Central memory CD4-positive, alpha-beta T cell (primary cell): ENCODE measurements around the gene TUB.
A peak's percentile ranks its signal among the peaks of the same experiment; 100 is the strongest.

Experiments
- DNase-seq: peaks from one replicate; pipeline ENCODE4 v3.0.0; 2022
- total RNA-seq, 3 experiments: gene quantifications; one replicate each; lab custom pipeline; 2026; lab: John Stamatoyannopoulos, UW

The TUB gene, protein sequence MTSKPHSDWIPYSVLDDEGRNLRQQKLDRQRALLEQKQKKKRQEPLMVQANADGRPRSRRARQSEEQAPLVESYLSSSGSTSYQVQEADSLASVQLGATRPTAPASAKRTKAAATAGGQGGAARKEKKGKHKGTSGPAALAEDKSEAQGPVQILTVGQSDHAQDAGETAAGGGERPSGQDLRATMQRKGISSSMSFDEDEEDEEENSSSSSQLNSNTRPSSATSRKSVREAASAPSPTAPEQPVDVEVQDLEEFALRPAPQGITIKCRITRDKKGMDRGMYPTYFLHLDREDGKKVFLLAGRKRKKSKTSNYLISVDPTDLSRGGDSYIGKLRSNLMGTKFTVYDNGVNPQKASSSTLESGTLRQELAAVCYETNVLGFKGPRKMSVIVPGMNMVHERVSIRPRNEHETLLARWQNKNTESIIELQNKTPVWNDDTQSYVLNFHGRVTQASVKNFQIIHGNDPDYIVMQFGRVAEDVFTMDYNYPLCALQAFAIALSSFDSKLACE
- total RNA-seq, result 0.49 to 3.1 (median 0.85) reads per million in 3 experiments

DNA sequence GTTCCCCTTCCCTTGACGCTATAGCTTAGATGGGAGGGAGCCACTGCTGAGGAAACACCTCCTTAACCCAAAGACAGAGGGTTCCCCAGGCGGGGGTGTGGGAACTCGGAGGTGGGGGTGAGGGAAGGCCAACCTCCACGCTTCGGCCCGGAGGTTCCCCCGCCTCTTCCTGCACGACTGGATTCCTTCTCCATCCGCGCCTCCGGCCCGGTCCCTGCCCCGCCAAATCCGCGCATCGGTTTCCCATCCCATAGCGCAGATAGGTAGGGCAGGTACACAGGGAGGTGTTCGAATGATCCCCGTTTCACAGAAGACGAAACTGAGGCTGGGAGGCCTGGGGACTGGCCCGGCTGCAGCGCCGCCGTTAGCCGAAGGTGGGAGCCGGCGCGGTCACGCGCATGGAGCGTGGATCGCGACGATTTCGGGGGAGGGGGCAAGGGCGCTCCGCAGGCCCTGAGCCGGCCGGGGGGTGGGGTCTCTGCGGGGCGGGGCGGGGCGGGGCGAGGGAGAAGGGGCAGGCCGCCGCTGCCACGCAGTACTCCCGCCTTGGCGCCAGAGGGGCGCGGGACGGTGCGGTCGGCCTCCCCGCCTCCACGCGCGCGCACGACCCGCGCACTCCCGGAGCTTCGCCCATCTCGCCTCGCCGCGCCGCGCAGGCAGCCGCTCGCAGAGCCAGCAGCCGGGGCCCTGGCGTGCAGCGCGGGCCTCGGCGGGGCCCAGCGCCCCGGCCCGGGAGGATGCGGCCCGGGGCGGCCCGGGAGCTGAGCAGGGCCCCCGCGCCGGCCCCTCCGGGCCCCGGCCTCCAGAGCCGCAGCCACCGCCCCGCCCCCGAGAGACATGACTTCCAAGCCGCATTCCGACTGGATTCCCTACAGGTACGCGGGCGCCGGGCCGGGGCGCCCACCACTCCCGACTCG lies at the start of gene TUB:
Gene TUB, plus strand, starts transcription at position 538 of the 917 bp plus-strand sequence. Its CDS starts 300 bp downstream, at position 838.
- DNase-seq, result no peak

DNA sequence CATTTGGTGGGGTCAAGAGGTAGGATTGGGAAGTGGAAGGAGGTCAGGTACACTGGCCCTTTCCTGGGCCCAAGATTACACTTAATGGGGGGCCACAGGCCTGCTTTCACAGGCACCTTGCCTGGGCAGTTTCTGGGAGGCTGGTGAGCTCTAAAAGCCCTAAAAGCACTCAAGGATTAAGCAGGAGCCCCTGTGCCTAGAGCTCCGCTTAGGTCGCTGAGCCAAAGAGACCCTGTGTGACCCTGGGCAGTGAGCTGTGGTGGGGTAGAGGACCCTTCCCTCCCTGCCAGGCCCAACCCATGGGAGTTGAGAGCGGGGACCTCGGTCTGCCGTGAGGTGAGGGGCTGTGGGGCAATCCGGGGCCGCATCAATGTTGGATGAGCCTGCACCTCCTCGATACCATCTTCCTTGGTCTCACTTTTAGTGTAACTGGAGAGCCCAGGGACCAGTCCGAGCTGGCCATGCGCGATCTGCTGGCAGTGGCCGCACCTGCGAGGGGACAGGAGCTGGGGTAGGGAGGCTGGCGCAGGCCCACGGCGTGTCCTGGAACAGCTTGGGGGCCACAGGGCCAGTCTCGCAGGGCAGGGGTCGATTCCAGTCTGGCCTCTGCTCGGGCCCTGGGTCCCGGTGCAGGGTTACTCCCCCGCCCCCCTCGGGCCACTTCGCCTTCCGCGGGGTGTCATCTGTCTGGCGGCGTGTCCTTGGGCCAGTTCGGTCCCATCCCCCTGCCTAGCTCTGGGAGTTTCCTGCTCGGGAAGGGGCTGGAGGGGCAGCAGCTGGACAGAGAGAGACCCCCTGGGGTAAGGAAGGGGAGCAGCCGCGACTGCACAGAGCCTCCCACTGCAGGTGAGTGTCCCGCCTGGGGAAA lies 49.5 kb upstream of the TUB start:
- DNase-seq, result no peak

DNA sequence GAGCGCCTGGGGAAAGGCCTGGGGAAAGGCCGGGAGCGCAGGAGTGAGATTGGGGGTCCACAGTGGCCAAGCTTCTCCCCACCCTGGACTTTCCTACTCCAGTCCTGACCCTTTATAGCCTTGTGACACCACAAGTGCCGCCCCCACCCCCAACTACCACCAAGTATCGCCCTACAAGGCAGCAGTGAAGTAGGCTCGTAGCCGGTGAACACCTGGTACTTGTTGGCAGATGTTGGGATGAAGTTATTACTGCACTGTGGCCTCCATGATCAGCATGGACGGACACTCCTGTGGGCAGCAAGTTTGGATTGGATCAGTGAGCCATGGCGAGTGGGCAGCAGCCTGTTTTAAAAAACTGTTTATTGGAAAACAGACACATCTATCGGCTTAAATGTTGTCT lies 48.9 kb upstream of the TUB start:
- no peak for DNase-seq

DNA sequence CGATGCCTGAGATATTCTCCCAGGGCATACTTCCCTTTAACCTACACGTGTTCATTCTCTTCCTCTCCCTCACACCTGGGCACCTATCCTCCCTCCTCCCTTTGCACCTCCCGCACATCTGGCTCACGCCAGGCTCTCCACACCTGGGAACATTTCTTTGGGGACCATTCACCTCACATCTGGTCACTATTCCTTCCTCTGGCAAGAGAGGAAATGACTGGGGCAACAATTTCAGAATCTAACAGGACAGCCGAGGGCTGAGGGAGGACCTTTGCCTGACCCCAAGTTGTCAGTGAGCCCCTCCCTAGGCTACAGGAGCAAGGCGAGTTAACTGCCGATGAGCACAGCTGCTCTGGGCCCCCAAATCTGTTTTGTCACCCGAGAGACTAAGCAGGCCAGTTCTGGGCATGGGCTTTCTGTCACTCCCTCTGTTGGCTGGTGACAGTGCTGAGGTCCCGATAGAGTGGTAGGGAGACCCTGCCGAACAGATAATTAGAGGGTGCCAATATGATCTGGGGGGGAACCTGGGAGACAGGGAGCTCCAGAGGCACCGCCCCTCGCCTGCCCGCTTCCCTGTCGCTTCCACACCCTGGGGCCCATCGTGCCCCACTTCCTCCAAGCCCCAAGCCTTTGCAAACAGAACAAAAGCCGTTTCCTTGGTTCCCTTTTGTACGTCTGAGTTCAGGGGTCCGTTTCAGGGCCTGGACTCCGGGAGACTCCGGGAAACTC lies 48.3 kb upstream of the TUB start:
- DNase-seq, result no peak

DNA sequence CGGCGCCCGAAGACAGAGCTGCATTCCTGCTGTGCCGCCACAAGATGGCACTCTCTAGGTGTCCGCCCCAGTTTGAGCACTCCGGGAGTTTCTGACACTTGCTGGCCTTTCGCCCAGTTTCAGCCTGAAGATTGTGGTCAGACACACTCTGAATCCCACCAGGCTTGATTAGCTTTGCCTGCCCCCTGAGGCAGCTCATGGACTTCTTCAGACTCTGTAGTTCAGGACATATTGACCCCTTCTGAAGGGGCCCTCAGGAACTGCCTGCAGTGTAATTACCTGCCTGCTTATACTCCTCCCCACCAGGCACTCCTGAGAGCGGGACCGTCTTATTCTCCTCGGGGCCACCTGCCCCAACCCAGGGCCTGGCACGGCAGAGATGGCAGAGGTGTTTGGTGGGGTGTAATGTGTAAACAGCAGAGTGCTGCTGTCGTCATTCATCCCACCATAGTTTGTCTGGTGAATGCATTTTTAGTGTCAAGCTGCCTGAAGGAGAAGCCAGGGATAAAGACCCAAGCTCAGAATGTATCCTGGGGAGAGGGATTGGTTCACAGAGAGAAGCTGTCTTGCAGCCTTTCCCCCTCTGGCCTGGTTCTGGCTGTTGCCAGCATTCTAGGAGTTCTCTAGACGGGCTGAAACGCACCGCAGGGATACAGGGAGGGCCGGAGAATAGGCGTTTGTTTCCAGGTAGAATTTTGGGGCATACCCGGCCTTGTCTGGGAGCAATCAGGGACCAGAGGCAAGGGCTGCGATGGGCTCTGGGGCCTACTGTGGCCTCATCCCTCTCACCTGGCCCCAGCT lies 47.5 kb upstream of the TUB start:
- peak; percentile 18 for DNase-seq

DNA sequence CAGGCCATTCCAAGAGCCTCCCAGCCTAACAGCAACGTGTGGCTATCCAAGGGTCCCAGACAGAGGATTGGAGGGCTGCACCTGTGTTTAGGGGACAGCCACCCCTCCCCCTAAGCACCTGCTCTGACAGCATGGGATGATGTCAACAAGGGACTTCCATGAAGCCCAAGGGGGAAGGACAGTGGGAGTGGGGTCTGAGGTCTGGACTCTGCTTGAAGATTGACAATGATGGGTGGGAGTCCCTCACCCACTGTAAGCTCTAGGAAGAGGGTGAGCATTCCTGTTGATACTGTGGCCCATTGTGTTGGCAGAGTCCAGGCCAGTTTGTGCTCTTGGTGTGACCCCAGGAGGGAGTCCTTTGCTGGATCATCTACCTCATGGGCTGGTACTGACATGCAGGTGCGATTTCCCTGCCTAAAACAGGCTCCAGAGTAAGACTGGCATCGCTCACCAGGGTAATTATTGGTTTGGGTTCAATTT lies 46.9 kb upstream of the TUB start:
- no peak for DNase-seq

DNA sequence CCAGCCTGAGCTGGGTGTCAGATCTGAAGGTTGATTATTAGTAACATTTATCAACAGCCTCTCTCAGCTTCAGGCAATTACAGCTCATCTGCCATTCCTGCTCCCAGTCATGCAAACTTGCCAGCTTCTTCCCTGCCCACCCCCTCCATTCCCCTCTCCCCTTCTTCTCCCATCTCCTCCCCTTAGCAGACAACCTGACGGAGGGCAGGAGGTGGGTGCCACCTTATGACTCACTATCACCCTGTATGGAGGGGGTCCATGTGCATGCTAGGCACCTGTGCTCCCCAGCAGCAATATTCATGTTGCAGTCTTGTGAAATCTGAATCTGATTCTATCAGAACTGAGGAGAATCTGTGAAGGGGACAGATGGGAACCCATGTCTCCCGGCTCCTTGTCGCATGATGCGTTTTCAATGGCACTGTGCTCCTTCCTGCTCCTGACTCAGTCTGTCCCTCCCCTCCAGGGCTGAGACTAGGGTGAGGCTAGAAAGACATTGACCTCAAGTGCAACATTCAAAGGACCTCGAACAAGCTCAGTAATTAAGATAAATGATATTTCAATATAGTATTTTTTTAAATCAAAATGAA lies 46.3 kb upstream of the TUB start:
- DNase-seq, result no peak

DNA sequence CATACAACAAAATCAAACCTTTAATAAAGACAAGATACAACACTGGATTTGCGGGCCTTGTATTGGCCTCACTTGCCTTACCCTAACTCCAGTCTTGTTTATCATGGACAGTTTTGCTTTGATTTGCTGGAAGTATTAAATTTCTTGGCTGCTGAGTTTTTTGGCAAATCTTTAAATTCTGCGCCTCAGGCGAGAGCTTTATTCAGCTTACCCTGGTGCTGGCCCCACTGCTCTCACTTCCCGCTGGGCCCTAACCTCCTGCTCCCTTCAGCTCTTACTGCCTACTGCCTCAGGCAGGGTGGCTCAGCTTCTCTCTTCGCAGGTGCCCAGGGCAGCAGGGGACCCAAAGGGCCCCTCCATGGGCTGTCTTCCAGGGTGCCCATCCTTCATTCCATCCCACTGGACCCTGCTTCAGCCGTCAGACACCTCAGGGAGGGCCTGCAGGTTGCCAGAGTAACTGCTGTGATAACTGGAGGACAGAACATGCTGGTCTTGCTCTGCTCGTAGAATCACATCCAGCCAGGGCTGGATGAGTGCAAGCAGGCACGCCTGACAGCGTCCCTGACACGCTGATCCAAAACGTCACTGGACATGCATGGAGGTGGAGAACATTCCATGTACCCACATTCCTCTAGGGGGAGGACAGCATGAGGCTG lies 45.7 kb upstream of the TUB start:
- DNase-seq, result no peak

DNA sequence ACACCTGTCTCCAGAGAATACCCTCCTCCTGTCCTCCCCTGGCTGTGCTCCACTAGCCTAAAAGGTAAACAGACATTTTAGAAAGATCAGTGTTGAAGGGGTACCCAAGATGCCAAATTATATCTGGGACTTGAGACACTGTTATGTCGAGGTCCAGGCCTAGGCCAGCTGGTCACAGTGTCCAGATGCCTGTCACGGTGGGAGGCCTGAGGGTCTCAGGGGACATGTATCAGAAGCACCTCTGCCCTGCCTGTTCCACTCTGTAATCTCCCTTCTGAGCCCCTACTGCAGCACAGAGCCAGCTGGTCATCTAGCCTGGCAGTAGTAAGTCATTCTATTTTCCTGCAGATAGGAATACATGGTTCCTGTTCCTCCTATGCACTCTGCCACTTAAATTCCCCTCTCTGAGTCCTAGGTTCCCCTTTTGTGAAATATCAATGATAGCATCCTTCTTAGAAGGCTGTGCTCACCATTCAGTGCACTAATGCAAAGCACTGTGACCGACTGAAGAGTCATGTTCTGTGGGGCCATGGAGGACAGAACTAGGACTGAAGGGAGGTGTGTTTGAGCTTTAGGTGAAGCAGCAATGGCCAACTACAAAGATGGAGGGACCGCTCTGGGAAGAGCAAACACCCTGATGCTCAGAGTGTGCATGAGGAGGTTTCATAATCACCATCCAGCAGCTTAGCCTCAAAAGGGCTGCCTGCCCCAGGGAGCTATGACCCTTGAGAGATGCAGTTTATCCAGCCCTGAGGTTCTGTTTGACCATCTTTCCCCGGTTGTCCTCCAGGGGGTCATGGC lies 44.8 kb upstream of the TUB start:
- no peak for DNase-seq

DNA sequence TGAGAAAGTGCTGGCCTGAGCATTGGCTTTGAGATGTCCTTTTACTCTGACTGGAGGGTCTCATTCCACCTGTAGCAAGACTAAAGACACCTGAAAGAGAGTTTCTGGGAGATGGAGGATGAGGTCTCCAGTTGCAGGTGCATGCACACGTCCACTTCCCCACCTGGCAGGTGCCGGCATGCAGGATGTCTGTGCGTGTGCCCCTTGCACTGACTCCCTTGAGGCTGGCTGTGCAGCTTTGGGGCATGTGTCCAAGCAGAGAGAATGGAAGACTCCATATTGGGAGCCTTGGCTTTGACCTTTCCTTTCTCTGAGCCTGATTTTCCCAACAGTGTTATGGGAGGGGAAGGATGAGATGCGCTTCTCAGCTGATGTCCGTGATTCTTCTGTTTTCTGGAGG lies 44.0 kb upstream of the TUB start:
- DNase-seq, result no peak

DNA sequence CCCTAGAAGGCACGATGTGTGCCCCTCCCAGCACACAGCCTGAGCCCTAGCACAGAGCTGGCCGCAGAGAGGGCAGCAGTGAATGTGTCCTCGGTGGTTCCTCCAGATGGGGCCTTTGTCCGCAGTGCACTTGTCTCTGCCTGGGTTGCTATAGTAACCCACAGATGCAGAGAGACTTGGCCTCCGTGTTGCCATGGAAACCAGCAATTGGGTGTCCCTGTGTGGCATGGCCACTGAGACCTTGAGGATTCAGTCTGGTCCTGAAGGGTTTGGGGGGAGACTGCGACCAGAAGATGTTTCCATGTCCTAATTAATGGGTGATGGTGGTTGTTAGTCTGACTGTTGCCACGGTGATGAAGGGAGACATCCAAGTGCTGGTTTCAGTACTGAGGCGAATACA lies 42.6 kb upstream of the TUB start:
- no peak for DNase-seq

DNA sequence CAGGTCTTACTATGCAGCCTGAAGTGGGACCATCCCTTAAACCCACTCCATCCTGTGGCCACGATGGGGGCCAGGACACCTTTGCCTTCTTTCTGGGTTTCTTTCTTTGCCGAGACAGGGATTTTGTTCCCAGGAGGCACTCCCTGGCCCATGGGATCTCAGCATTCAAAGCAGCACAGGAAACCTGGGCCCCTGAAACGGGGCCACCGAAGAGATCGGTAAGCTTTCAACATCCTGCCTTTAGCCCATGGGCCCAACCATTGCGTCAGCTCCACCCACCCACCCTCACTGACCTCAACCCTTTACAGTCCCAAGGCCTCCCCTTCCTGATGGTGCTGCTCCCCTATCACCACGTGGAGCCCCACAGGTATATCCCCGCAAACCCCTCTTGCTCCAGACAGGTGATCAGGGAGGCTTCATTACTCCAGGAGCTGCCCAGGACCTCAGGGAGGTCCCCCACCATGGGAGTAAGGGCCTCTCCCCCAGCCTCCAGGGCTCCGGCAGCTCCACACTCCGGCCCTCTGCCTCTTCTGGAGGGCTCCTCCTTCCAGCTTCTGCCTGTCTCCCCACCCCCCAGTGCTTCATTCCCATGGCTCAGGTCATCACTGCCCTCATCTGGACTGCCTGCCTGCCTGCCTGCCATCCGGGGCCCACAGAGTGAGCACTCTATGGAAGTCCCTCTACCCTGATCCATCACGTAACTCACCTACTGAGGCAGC lies 42.0 kb upstream of the TUB start:
- no peak for DNase-seq

DNA sequence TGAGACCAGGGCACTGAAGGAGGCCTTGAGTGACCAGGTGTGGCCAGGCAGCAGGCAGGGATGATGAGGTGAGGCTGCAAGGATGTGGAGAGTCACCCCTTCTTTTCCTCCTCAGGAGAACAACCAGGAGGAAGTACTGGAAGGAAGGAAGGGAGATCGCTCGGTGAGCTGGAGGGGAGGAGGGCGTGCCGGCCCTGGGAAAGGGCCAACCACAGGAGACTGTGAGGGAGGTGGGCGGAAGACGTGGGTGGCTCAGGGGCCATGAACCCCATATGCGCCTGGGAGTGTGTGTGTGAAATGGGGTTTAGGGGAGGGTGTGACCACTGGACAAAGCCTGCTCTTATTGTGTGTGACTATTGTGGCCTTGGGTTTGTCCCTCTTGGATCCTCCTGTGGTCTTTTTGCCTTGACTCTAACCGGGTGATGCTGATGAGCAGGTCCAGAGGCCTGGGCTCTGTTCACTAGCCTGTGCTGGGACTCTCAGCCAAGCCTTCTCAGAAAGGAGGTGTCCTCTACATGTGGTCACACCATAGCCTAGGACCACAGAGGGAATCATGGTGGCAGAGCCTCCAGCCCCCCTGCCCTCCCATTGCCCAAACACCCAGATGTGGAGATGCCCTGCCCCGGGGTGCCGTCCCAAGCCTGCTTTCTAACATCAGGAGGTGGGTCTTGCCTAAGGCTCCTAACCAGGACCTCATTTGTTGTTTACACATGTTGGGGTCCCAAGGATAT lies 41.3 kb upstream of the TUB start:
- no peak for DNase-seq

DNA sequence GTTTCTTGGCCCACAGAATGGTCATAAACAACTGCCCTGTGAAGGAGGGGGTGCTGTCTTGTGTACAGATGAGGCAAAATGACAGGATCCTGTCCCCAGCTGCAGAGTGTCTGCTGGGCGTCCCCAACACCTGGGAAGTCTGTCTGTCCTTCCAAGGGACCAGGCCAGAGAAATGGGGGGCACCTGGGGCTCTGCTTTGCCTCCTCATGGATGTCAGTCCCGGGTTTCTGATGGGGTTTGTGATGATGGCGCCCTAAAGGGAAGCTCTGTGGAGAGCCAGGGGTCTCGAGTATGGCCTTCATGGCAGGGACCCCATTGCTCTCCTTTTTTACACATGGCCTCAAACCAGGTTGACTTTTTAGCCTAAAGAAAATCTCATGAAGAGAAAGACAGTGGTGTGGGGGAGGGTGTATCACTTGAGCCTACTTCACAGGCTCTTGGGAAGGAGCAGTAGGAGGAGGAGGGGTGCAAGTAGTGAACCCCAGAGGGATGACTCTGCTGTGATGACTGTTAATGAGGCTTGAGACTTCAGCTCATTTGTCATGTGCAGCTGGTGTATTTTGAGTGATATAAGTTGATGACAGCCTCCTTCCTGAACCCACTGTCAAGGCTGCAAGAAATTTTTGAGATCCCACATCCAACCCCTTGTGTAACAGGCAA lies 40.6 kb upstream of the TUB start:
- no peak for DNase-seq

DNA sequence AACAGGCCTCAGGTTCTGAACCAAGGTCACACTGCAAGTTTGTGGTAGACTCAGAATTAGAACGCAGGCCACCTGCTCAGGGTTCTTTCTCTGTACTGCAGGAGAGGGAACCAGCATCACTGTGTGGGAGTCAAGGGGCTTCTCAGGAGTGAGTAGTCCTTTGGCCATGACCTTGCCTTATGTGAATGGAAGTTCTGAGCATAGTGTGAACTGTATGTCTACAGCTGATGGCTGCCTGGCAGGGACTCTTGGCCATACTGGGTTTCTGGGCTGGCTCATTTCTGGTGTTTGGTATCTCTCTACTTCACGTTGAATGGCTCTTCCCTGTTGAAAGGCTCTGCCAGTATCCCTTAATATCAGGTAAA lies 40.1 kb upstream of the TUB start:
- no peak for DNase-seq

DNA sequence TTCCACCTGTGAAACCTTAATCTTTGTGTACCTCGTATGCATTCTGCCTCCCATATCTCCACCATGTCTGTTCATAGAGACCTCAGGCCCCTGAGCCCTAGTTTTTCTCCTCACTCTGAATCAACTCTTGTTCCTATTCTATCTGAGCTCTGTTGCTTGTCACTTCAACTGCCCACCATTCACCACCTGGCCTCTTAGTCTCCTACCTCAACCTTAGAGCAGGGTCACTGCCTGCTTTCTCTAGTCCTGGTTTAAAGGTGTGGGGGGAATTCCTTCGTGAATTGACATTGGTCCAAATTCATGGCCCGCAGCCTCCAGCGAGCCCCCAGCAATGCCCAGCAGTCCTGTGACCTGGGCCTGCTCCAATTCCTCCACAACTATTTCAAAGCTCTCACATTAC lies 39.4 kb upstream of the TUB start:
- no peak for DNase-seq

DNA sequence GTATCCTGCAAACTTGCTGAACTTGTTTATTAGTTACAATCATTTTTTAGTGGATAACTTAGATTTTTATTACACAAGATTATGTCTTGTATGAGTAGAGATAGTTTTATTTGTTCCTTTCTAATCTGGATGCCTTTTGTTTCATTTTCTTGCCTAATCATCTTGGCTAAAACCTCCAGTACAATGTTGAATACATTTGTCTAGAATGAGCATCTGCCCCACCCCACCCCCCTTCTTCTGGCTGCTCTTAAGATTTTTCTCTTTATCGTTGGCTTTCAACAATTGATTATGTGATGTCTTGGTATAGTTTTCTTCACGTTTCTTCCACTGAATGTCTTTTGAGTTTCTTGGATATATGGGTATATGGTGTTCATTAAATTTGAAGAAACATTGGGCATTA lies 37.3 kb upstream of the TUB start:
- DNase-seq, result no peak
